Measurements from ENCODE around the gene DGAT2. TPM values are rescaled to one million over a fixed set of nuclear protein-coding genes. Genes with fewer than 3 reads are reported as not detected.

Gene DGAT2
- total RNA-seq, 1 experiment from 2014 or later = 1.6 TPM

- H3K27me3 Mint-ChIP-seq (ENCODE audit: low read depth) = peaks cover 31% of the 10 kb centered on the region
Observed at GRCh38 chr11:75763846-75764245, 4.7 kb upstream of the DGAT2 start.

GRCh38 chr11:75765116-75765515 is 3.5 kb upstream of the DGAT2 start:
- TF ChIP-seq USF2 (CRISPR knock-in tag; IDR thresholded peaks at IDR 0.05) (no peak), E2F4 (CRISPR knock-in tag; IDR thresholded peaks at IDR 0.05; ENCODE audit: borderline replicate concordance, low read depth) (no peak), CREB1 (CRISPR knock-in tag; IDR thresholded peaks at IDR 0.05) (no peak), AFF4 (CRISPR knock-in tag; IDR thresholded peaks at IDR 0.05; ENCODE audit: borderline replicate concordance) (no peak), TCF7 (CRISPR knock-in tag; IDR thresholded peaks at IDR 0.05; ENCODE audit: low read depth) (no peak), TP53 (CRISPR knock-in tag; IDR thresholded peaks at IDR 0.05) (no peak), ATF2 (CRISPR knock-in tag; IDR thresholded peaks at IDR 0.05; ENCODE audit: borderline replicate concordance, low read depth) (no peak)
- Mint-ChIP-seq H3K4me3 (no peak overlapping the region), H3K9me3 (no peaks in the 10 kb centered on the region), H3K27me3 (ENCODE audit: low read depth) (peaks cover 44% of the 10 kb centered on the region), H3K4me1 (peaks cover 23% of the 10 kb centered on the region), H3K36me3 (no peaks in the 10 kb centered on the region; the same call in 1 of the 2 replicates), H3K27ac (no peak overlapping the region)
- ATAC-seq (no peak), DNase-seq (ENCODE audit: low spot score) (no peak)
- CTCF ChIA-PET = interaction anchor here (0.6 kb wide), 1 partner anchor 444 kb away, joined by 3 read pairs; no protein-coding TSS in a partner anchor
- POLR2A ChIA-PET = interaction anchor here (0.6 kb wide), 1 partner anchor 479 kb away, joined by 4 read pairs; no protein-coding TSS in a partner anchor

More at GRCh38 chr11:75763846-75764245, 4.7 kb upstream of the DGAT2 start:
- ChIA-PET CTCF (no interaction called here), POLR2A (no interaction called here)
- Mint-ChIP-seq H3K27ac (no peak overlapping the region), H3K9me3 (no peaks in the 10 kb centered on the region), H3K4me1 (peaks cover 14% of the 10 kb centered on the region), H3K4me3 (no peak overlapping the region), H3K36me3 (no peaks in the 10 kb centered on the region; the same call in 1 of the 2 replicates)
- no peak for TF ChIP-seq GABPB1 (CRISPR knock-in tag; IDR thresholded peaks at IDR 0.05)
- no peak for ATAC-seq
- DNase-seq (ENCODE audit: low spot score) = no peak

GRCh38 chr11:75766443-75767227 is 1.9 kb upstream of the DGAT2 start:
- CTCF ChIA-PET = no interaction called here
- no peak overlapping the region for H3K4me3 Mint-ChIP-seq
- no peaks in the 10 kb centered on the region for H3K9me3 Mint-ChIP-seq
- H3K36me3 Mint-ChIP-seq = no peaks in the 10 kb centered on the region; the same call in 1 of the 2 replicates
- DNase-seq (ENCODE audit: low spot score) (no peak), ATAC-seq (no peak)
- H3K27me3 Mint-ChIP-seq (ENCODE audit: low read depth) = peaks cover 59% of the 10 kb centered on the region
- peaks cover 23% of the 10 kb centered on the region for H3K4me1 Mint-ChIP-seq
- POLR2A ChIA-PET = no interaction called here
- no peak overlapping the region for H3K27ac Mint-ChIP-seq
- TF ChIP-seq ZNF423 (CRISPR knock-in tag; IDR thresholded peaks at IDR 0.05) = no peak
- no peak for TF ChIP-seq ELF4 (CRISPR knock-in tag; IDR thresholded peaks at IDR 0.05; ENCODE audit: low read depth)
- no peak for TF ChIP-seq FOXK1 (CRISPR knock-in tag; IDR thresholded peaks at IDR 0.05)
- no peak for TF ChIP-seq MYBL2 (CRISPR knock-in tag; IDR thresholded peaks at IDR 0.05)
- no peak for TF ChIP-seq RORB (CRISPR knock-in tag; IDR thresholded peaks at IDR 0.05)
- no peak for TF ChIP-seq PRRX2 (CRISPR knock-in tag; IDR thresholded peaks at IDR 0.05)
- no peak for TF ChIP-seq ATF6 (CRISPR knock-in tag; IDR thresholded peaks at IDR 0.05)
- no peak for TF ChIP-seq AFF4 (CRISPR knock-in tag; IDR thresholded peaks at IDR 0.05; ENCODE audit: borderline replicate concordance)
- TF ChIP-seq EMX1 (CRISPR knock-in tag; IDR thresholded peaks at IDR 0.05) = no peak
- TF ChIP-seq ZNF416 (CRISPR knock-in tag; IDR thresholded peaks at IDR 0.05) = no peak

All from WTC11 (cell line).